Measurements from ENCODE around the gene MYH16.

Gene MYH16

DNA sequence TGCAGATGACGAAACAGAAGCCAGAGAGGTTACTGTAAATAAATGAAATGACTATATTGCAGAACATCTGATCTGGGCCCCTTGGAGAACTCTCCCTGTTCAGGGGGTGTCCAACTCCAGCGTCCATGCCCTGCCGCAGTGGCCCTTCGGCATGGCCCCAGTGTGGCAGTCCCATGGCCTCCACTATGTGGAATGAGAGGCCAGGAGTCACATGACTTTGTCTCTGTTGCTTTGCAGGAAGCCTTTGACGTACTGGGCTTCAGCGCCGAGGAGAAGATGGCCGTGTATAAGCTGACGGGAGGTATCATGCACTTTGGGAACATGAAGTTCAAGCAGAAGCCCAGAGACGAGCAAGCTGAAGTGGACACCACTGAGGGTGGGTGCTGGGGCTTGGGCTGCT lies 15.6 kb upstream of the MYH16 start:
- no peak overlapping the region for H3K27ac ChIP-seq
- TF ChIP-seq, protein P1, sequence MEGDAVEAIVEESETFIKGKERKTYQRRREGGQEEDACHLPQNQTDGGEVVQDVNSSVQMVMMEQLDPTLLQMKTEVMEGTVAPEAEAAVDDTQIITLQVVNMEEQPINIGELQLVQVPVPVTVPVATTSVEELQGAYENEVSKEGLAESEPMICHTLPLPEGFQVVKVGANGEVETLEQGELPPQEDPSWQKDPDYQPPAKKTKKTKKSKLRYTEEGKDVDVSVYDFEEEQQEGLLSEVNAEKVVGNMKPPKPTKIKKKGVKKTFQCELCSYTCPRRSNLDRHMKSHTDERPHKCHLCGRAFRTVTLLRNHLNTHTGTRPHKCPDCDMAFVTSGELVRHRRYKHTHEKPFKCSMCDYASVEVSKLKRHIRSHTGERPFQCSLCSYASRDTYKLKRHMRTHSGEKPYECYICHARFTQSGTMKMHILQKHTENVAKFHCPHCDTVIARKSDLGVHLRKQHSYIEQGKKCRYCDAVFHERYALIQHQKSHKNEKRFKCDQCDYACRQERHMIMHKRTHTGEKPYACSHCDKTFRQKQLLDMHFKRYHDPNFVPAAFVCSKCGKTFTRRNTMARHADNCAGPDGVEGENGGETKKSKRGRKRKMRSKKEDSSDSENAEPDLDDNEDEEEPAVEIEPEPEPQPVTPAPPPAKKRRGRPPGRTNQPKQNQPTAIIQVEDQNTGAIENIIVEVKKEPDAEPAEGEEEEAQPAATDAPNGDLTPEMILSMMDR (conservative IDR thresholded peaks at IDR 0.05; ENCODE audit: low read depth) = no peak
- no peak for DNase-seq (ENCODE audit: low spot score)
- CTCF ChIA-PET = interaction anchor here (0.6 kb wide), 1 partner anchor 74 kb away, joined by 4 read pairs; no protein-coding TSS in a partner anchor
- POLR2A ChIA-PET (ENCODE audit: low non-redundant PET) = no interaction called here

DNA sequence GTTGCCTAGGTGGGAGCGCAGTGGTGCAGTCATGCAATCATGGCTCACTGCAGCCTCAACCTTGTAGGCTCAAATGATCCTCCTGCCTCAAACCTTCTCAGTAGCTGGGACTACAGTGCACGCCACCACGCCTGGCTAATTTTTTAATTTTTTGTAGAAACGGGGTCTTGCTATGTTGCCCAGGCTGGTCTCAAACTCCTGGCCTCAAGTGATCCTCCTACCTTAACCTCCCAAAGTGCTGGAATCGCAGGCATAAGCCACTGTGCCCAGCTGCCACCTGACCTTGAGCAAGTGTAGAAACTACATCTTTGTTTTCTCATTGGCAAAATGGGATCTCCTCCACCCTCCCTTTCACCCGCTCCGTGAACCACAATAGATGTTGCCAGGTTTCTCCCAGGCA lies 15.0 kb upstream of the MYH16 start:
- CTCF ChIA-PET = no interaction called here
- TF ChIP-seq, protein P1 (conservative IDR thresholded peaks at IDR 0.05; ENCODE audit: low read depth) = no peak
- DNase-seq (ENCODE audit: low spot score) = no peak
- POLR2A ChIA-PET (ENCODE audit: low non-redundant PET) = no interaction called here
- no peak overlapping the region for H3K27ac ChIP-seq

DNA sequence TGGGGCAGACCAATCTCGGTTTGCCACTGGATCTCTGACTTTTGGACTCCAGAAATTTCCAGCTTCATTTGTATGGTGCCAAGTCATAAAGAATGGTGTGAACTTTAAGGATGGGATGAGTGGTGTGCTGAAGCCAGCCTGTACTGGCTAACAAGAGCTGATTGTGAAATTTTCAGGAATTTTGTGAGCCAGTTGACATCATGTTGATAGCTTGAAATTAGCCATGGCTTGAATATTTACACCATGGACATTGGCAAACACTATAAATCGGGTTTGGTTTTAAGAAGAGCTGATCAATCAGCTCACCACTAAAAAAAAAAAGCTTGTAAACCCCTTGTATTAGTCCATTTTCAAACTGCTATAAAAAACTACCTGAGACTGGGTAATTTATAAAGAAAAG lies 14.1 kb upstream of the MYH16 start:
- TF ChIP-seq, protein P1 (conservative IDR thresholded peaks at IDR 0.05; ENCODE audit: low read depth) = no peak
- no peak for DNase-seq (ENCODE audit: low spot score)
- CTCF ChIA-PET = no interaction called here
- POLR2A ChIA-PET (ENCODE audit: low non-redundant PET) = no interaction called here
- no peak overlapping the region for H3K27ac ChIP-seq

DNA sequence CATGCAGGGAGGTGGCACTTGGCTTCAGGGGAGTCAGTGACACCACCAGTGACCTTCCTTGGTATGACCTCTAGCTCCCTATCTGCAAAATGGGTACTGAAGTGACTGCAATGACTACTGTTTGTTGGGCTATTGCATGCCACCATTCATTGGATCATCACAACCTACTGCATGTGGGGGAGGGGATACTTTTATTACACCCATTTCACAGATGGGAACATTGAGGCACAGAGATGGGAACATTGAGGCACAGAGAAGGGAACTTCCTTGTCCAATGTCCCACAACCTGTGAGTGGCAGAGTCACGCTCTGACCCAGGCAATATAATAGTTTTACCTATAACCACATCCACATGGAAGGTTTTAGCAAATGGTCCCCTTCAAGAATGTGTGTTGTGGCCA lies 12.2 kb upstream of the MYH16 start:
- POLR2A ChIA-PET (ENCODE audit: low non-redundant PET) = no interaction called here

DNA sequence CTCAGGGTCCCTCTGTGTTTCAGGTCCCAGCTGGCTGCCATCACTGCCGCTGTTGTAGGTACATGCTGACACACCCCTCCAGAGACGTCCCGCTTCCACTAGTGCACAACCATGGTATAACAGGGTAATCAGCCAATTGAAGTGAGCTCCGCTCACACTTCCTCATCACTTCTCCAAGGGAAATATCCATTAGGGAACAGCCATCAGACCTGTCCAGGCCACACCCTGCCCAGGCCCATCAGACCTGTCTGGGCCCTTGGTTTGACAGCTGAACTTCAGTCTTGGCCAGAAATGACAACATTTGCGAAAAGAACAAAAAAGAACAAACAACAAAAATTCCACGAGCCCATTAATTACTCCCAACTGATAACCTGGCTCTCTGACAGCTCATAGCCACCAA lies 11.0 kb upstream of the MYH16 start:
- H3K27ac ChIP-seq = no peak overlapping the region
- POLR2A ChIA-PET (ENCODE audit: low non-redundant PET) = no interaction called here
- CTCF ChIA-PET = interaction anchor here (1.3 kb wide), 1 partner anchor 13 kb away, joined by 7 read pairs; no protein-coding TSS in a partner anchor
- TF ChIP-seq, protein P1 (conservative IDR thresholded peaks at IDR 0.05; ENCODE audit: low read depth) = no peak
- no peak for DNase-seq (ENCODE audit: low spot score)

More for the DNA sequence above, 12.2 kb upstream of the MYH16 start:
- TF ChIP-seq, protein P1 (conservative IDR thresholded peaks at IDR 0.05; ENCODE audit: low read depth) = no peak
- H3K27ac ChIP-seq = no peak overlapping the region
- CTCF ChIA-PET = interaction anchor here (0.7 kb wide), 1 partner anchor 177 kb away, joined by 3 read pairs; no protein-coding TSS in a partner anchor
- no peak for DNase-seq (ENCODE audit: low spot score)

DNA sequence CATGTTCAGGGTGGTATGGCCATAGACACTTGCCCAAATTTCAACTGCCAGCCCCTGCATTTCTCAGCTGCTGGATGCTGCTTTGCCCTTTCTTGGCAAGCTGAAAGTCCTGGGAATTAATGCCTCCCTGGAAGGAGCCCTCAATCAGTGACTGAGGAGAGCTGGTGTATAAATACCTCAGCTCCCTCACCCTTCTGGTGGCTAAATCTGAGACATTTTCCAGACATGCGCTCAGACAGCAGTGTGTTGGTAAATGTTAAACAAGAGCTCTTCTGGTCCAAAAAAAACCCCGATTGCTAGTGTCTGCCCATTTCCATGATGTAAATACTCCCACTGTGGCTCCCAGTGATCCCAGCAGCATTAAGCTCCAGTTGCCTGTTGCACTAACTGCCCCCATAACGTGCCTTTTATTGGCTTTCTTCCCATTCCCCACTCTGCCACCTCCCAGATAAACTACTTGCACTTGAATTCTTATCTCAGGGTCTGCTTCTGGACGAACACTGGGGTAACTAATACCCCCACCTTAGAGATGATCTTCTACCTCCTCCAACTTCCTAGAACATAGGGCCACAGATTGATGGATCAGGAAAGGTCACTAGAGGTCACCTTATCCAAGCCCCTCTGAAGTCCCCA lies 6.7 kb upstream of the MYH16 start:
- CTCF ChIA-PET = no interaction called here
- H3K27ac ChIP-seq = no peak overlapping the region
- TF ChIP-seq, protein P1 (conservative IDR thresholded peaks at IDR 0.05; ENCODE audit: low read depth) = no peak
- POLR2A ChIA-PET (ENCODE audit: low non-redundant PET) = no interaction called here
- DNase-seq (ENCODE audit: low spot score) = no peak

Data from RWPE1 (cell line).